Occipital lobe (tissue), 2 donors: Measurements from ENCODE around the gene TRPM4. TPM values are rescaled to one million over a fixed set of nuclear protein-coding genes. Genes with fewer than 3 reads are reported as not detected.
"Not testable (repeated sequence)": the region's sequence is repeated elsewhere in the genome, so short reads cannot be mapped to it uniquely, and the experiment has no call there.

ENCODE experiments used
- DNase-seq: peaks from one replicate; lab custom pipeline; 2025; lab: John Stamatoyannopoulos, UW
- total RNA-seq: library from RNA; depleted of rRNA; stranded (reverse); fragments of >200 nt; gene quantifications from one replicate; pipeline ENCODE4 v1.2.3, GENCODE V29; 2014

Gene TRPM4
- total RNA-seq, 1 donor from 2014 or later, result 4.7 TPM

DNA sequence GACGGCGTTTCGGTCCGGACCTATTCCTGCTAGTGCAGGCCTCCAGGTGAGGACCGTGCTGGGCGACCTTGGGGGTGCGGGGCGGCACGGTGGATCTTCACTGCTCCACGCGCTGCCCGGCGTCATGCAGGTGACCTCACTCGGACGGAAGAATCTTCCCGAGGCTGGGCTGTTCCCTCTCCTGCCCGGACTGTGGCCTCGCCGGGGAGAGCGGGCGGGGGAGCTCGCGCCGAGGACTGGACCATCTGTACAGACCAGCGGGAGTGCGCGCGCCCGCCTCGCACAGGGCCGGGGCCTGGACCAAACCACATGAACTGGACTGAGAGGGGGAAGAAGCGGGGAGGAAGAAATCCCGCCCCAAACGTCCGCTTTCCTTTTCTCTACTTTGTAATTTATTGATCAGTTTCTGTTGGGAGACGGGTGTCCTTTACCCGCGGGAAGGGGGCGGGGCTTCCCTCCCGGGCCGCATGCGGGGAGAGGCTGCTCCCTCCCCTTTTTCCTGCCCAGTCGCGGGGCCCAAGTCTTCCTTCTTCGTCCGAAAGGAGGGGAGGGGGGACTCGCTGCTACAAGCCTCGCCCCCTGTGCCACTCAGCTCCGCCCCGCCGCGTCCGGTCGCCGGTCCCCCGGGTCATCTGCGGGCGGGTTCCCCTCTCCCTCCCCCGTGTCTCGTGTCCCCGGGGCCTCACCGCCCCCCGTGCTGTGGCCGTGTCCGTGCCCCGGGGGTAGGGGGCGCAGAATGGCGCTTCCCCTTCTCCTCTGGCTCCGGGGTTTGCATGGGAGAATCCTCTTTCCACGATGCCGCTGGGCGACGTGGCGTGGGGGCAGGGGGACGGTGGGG is 7.3 kb upstream of the TRPM4 start:
- peak; percentile 75 for DNase-seq

DNA sequence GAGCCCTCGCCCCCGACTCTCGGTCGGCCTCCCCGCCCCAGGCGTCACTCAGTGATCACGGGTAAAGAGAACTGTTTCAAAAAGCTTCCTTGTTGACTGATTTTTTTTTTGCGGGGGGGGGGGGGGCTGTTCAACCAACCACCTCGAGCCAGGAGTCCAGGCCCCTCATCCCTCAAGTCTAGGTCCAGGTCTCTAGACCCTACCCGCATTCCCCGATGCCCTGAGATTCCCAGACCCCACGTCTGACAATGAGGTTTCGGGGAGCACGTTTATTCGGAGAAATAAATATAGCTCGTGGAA is 6.7 kb upstream of the TRPM4 start:
- DNase-seq, result no peak

DNA sequence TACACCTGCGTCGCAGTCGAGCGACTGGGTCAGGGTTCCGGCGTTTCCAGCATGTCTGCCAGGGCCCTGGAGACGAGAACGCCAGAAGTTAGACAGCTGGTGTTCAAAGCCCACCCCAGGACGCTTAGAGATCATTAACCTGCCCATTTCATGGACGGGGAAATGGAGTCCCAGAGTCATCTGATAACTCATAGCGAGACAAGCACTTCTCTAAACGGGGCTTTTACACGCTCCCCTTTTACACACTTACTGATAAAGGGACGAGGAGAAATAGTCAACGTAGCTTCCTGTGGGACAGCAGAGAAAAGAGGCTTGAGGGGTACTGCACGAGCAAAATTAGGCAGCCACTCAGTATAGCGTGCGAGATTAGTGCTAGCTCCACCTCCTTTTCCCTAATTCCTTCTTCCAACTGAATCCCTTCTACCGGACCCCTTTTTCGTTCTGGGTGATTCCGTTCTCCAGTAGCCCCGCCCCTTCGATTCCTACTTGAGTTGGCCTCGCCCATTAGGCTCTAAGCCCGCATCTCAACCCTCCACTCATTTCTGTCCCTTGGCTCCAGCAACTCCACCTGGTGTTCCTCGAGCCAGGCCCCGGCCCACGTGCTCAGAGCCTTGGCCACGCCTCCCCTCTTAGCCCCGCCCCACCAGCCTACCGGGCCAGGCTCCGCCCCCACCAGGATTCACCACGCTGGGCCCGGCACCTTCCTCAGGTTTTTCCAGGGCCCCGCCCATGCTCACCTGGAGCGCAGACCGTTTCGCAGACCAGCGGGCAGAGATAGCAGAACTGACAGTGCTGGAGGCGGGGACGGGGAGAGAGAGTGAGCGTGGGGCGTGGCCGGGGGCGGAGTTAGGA is 6.1 kb upstream of the TRPM4 start:
- no peak for DNase-seq

DNA sequence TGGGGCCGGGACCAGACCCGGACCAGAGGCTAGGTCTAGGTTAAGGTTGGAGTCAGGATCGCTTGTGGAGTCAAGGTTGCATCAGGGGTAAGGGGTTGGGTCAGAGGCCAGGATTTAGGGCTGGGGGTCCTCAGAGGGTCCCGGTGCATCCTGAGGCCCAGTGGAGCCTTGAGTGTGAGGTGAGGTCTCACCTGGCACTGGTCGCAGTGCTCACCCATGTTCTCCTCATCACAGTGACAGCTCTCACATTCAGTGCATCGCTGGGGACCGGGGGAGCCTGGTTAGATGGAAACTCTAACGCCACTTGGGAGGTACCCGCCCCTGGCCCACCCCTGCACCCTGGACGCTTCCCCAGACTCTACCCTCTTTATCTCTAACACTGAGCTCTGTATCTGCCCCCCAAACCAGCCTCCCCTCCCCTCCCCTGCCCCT is 5.5 kb upstream of the TRPM4 start:
- DNase-seq, result no peak

DNA sequence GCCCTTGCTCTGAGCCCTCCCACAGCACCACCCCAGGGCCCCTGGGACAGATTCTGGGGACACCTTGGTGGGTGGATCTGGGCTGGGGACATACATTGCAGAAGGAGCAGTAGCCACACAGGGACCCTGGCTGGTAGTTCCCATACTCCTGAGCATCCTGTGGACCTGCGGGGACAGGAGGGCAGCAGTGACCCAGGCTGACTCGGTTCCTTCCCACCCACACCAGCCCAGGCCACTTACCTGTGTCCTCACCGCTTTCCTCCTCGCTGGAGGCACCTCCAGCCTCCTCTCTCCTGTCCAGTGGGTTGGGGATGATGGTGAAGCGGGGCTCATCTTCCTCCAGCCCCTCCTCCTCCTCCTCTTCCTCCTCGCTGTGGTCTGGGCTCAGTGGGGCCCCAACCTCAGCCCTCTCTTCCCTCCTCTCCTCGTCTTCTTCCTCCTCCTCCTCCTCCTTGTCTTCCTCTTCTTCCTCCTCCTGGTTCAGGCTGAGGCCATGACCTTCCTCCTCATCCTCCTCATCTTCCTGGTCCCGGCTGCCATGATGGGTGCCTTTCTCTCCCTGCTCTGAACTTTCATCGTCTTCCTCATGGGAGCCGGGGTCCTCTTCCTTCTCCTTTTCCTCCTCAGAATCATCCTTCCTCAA is 4.3 kb upstream of the TRPM4 start:
- DNase-seq, result no peak

GRCh38 chr19:49154279-49154678 is 3.3 kb upstream of the TRPM4 start:
- no peak for DNase-seq

DNA sequence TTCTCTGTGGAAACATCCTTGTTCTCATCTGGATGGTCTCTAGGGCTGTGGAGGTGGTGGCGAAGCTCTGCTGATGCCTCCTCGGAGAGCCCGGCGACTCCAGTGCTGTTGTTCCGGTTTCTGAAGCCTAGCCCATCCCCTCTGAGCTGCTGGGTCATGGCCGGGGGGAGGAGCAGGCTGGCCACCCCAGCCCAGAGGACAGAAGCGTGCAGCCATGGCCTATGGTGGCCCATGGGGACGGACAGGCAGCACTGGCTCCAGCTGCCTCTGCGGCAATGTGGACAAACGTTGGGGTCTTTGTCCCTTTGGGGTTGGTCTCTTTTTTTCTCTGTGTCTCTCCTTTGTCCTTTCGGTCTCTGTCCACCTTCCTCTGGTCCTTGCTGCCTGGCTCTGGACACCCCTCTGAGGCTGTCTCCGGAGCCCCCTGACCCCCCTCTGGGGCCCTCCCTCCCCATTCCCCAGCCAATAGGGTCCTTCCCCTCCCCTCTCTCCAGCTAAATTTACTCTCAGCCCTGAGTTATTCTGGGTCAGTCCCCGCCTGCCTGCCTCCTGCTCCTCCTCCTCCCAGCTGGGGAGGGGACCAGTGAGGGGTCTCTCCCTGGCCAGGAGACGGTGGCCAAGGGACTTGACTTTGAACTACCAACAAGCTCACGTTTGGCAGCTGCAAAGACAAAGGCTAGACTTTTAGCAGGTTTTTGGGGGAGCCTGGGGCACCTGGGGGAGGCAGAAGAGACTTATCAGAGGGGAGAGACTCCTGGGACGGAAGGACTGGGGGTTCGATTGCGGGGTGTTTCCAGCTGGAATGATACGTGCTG is 2.4 kb upstream of the TRPM4 start, which contains the start of gene HRC:
TSS of gene HRC (minus strand) at position 392 of the 815 bp plus-strand sequence. CDS start at position 233, 159 bp downstream.
- DNase-seq, result no peak

GRCh38 chr19:49155820-49156346 is 1.7 kb upstream of the TRPM4 start:
- DNase-seq, result no peak

- DNase-seq, result no peak
These were observed 3.0 kb downstream of the TRPM4 start for GRCh38 chr19:49160450-49161189.

GRCh38 chr19:49161987-49162386 is 4.4 kb downstream of the TRPM4 start:
- no peak for DNase-seq

- DNase-seq, result peak; percentile 16
These were observed 7.6 kb downstream of the TRPM4 start for GRCh38 chr19:49165111-49165750.

GRCh38 chr19:49165865-49166301 is 8.3 kb downstream of the TRPM4 start:
- no peak for DNase-seq

GRCh38 chr19:49167857-49168409 is 10.3 kb downstream of the TRPM4 start:
- DNase-seq, result no peak

GRCh38 chr19:49168421-49168820 is 10.8 kb downstream of the TRPM4 start:
- DNase-seq, result no peak

- DNase-seq, result no peak
These were observed 15.6 kb downstream of the TRPM4 start for GRCh38 chr19:49173198-49173597.

DNA sequence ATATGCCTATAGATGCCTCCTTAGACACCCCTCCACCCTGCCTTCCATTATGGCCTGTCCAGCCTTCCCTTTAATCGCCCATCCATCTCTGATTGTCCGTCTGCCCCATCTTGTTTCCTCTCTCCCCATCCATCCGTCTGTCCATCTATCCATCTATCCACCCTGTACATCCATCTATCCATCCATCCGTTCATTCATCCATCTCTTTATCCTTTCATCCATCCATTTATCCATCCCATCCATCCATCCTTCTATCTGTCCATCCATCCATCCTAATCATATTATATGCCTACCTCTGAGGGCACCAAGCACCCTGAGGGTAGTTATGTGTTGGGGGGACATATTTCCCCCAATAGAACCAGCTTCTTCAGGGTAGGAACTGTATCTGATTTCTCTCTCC is 23.1 kb downstream of the TRPM4 start:
- DNase-seq, result no peak

GRCh38 chr19:49182010-49182847 is 24.6 kb downstream of the TRPM4 start:
- DNase-seq, result not testable (repeated sequence)

GRCh38 chr19:49182848-49183375 is 25.3 kb downstream of the TRPM4 start:
- DNase-seq, result no peak
